Astrocyte of the cerebellum (primary cell): Measurements from ENCODE around the gene ACAP2.

ENCODE experiments used
- DNase-seq: peaks from one replicate; pipeline ENCODE4 v3.0.0-alpha.2; 2011; ENCODE audit warnings: low read depth
- H3K4me3 ChIP-seq: 2 replicates; pipeline ENCODE4 v1.5.1; 2011; ENCODE audit warnings: mild to moderate bottlenecking, low read depth, low read length, moderate library complexity
- in situ Hi-C: cut with HindIII; loops from 2 replicates; pipeline ENCODE4 v1.10.0; 2017; ENCODE audit warnings: low sequenced_read_pairs
- TF ChIP-seq, protein P1 (sequence below): IDR thresholded peaks from 2 replicates; pipeline ENCODE4 v1.5.1; 2012; ENCODE audit warnings: low read length, low read depth, moderate library complexity, mild to moderate bottlenecking; ENCODE audit errors: missing control alignments

ACAP2 gene

DNA sequence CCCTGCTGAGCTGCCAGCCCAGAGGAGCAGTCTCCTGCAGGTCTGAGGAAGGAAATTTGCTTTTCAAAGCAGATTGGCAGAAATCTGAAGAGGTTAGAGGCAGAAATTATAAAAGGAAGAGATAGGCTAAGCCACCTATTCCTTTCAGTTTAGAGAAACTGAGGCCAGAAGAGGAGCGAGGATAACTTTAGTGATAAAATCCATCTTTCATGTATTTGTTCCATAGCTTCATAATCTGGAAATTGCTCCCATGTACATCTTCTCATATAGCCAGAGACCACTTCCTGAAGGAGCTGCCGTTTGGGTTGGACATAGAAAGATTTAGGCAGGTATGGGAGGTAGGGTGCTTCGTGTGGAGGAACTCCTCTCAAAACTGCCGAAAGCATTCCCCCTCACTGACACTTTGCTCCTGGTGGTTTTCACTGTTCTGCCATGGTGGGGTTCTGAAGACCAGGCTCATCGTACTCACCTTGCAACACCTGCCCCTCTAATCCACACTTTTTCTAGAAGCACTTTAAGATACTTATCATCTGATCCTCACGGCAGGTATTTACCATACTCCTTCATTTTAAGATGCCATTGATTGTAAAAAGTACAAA, 670 bp upstream of the ACAP2 start:
- in situ Hi-C loops = no loop called here
- peak overlapping the region; percentile 6 for H3K4me3 ChIP-seq
- TF ChIP-seq, protein P1, sequence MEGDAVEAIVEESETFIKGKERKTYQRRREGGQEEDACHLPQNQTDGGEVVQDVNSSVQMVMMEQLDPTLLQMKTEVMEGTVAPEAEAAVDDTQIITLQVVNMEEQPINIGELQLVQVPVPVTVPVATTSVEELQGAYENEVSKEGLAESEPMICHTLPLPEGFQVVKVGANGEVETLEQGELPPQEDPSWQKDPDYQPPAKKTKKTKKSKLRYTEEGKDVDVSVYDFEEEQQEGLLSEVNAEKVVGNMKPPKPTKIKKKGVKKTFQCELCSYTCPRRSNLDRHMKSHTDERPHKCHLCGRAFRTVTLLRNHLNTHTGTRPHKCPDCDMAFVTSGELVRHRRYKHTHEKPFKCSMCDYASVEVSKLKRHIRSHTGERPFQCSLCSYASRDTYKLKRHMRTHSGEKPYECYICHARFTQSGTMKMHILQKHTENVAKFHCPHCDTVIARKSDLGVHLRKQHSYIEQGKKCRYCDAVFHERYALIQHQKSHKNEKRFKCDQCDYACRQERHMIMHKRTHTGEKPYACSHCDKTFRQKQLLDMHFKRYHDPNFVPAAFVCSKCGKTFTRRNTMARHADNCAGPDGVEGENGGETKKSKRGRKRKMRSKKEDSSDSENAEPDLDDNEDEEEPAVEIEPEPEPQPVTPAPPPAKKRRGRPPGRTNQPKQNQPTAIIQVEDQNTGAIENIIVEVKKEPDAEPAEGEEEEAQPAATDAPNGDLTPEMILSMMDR = no peak
- no peak for DNase-seq

DNA sequence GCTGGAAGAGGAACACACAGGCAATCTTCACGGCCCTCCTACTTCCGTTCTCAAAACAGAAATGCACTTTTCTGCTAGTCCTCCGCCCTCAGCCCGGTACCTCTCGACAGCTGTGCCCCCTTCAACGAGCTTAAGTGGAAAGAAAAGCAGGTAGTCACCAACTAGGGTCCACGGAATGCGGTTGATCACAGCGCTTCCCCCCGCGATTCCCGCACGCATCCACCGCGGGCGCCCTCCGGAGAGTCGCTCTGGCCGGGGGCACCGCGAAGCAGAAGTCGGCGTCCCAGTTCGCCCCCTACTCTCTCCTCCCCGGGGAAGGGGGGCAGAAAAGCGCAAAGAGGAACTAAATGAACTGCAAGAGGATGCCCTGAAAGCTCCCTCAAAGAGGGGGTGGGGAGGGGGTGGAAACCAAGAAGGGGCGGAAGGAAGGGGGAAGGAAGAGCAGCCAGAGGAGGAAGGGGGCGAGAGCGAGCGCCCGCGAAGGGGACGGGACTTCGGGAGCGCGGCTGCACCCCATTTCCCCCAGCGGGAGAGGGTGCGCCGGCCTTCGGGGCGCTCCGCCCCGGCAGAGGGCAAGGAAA, 738 bp downstream of the ACAP2 start:
- peak overlapping the region; percentile 91 for H3K4me3 ChIP-seq
- in situ Hi-C loops = no loop called here
- DNase-seq = no peak
- TF ChIP-seq, protein P1 = no peak

DNA sequence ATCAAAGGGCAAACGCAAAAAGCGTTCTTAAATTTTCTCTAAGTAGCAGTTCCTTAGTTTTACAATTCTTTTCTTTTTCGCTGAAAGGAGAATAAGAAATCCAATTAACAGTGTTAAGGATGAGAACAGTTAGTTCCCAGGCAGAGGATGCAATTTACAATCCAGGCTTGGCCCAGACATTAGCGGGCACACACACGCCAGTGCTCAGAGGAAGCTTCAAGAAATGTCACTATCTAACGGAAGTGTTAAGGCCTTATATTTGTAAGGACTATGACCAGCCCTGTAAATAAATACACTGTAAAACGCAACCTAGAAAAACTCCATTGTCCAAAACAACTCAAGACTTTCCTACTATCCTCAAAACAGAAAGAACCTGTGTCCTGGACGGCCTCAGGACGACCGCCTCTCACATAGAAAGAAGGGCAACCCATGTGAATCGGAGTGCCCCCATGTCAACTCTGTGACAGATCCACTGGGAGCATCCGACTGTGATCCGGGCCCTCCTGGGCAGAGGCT, 1.3 kb downstream of the ACAP2 start:
- TF ChIP-seq, protein P1 = no peak
- no peak for DNase-seq
- in situ Hi-C loops = no loop called here
- peak overlapping the region; percentile 91 for H3K4me3 ChIP-seq

DNA sequence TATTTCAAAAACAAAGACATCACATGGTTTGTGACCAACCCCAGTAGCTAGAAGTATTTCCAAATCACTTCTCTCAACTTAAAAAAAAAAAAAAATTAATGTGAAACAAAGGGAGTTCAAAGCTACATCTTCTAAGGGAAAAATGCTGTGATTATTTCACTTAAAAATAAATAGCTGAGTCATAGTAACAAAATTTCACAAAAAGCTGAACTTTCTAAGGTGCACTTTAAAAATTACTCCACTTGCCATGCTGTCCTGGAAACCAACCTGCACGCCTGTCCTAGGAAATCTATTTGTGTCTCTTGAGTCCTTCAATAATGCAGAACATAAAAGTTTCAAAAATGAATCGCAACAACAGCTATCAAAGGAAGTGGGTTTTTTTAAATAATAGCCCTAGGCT, 1.8 kb downstream of the ACAP2 start:
- TF ChIP-seq, protein P1 = no peak
- H3K4me3 ChIP-seq = peak overlapping the region; percentile 91
- DNase-seq = no peak
- in situ Hi-C loops = no loop called here

DNA sequence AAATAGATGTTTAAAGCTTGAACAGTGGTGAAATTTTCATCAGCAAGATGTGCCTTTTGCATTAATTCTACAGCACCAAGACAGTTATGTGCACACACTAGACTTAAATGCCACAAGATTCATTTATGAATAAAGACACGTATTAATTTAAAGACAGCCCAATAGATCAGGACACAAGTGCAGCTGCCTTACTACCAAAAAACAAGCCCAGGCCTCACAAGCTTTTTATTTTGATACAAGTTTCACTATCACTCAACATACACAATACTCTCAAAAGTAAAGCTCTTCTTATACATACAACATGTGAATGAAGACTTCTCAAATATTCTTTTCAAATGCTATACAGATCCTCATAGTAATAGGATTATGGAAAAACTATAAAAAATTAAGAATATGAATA, 2.4 kb downstream of the ACAP2 start:
- in situ Hi-C loops = no loop called here
- TF ChIP-seq, protein P1 = no peak
- H3K4me3 ChIP-seq = no peak overlapping the region
- no peak for DNase-seq

DNA sequence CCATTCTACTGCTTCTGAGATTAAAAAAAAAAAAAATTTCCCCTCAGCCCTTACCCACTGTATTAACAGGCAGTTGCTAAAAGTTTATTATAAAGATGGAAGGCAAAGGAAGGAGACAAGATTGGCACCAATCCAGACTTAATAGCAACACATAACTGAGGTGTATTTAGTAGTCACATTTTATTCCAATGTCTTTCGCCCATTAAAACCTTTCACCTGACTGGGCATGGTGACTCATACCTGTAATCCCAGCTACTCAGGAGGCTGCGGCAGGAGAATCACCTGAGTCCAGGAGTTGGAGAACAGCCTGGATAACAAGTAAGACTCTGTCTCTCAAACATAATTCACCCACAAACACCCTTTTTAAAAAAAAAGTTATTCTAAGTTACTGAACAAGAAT, 4.4 kb downstream of the ACAP2 start:
- TF ChIP-seq, protein P1 = no peak
- in situ Hi-C loops = no loop called here

More for the DNA sequence above, 4.4 kb downstream of the ACAP2 start:
- H3K4me3 ChIP-seq = no peak overlapping the region
- no peak for DNase-seq
